H1 (cell line): ENCODE data around the gene GUCY1A2. TPM values are rescaled to one million over a fixed set of nuclear protein-coding genes. Genes with fewer than 3 reads are reported as not detected.
A peak's percentile ranks its signal among the peaks of the same experiment; 100 is the strongest.

ENCODE experiments used
- CTCF ChIA-PET: fragments of 300-600 bp; sonication (Branson Sonifier 250); formaldehyde crosslinking; loops from one replicate; lab custom pipeline; 2021; ENCODE audit not compliant: partially characterized antibody; lab: Charles Lee
- POLR2A ChIA-PET: fragments of 300-600 bp; sonication (Branson Sonifier 250); formaldehyde crosslinking; loops from one replicate; lab custom pipeline; 2021; ENCODE audit warnings: inconsistent platforms; ENCODE audit not compliant: partially characterized antibody; lab: Charles Lee
- DNase-seq, 2 experiments: peaks; one replicate each; pipeline versions ENCODE4 v3.0.0 to v3.0.0-alpha.2; 2010 to 2022; ENCODE audit warnings: low spot score in 2 of 2, low read depth in 1 of 2, mixed read lengths in 1 of 2
- FAIRE-seq: peaks from 2 replicates; lab custom pipeline; 2011; peaks lifted over from hg19 to GRCh38; lab: Jason Lieb, UNC
- H2AFZ ChIP-seq: 2 replicates; pipeline ENCODE4 v1.8.1; 2012; ENCODE audit warnings: low read length, inconsistent platforms
- H2AK5ac ChIP-seq: 2 replicates; pipeline ENCODE4 v1.6.1; 2013; ENCODE audit warnings: low read depth, low read length
- H2BK120ac ChIP-seq: replicated peaks from 2 replicates; pipeline ENCODE3; 2013; ENCODE audit warnings: low read depth, low read length, inconsistent platforms
- H2BK12ac ChIP-seq: 2 replicates; pipeline ENCODE4 v1.6.1; 2013; ENCODE audit warnings: low read depth, low read length
- H2BK15ac ChIP-seq: 2 replicates; pipeline ENCODE4 v1.6.1; 2013; ENCODE audit warnings: low read length
- H2BK20ac ChIP-seq: 2 replicates; pipeline ENCODE4 v1.6.1; 2013; ENCODE audit warnings: low read length
- H2BK5ac ChIP-seq: 2 replicates; pipeline ENCODE4 v1.6.1; 2013; ENCODE audit warnings: low read depth, low read length
- H3K14ac ChIP-seq: 2 replicates; pipeline ENCODE4 v1.6.1; 2013; ENCODE audit warnings: inconsistent platforms; ENCODE audit not compliant: insufficient read length
- H3K18ac ChIP-seq: 2 replicates; pipeline ENCODE4 v1.6.1; 2013; ENCODE audit warnings: low read length; ENCODE audit errors: extremely low read depth
- H3K23ac ChIP-seq: 2 replicates; pipeline ENCODE4 v1.6.1; 2013; ENCODE audit warnings: inconsistent platforms; ENCODE audit not compliant: insufficient read length
- H3K23me2 ChIP-seq: 2 replicates; pipeline ENCODE4 v1.6.1; 2013; ENCODE audit warnings: low read depth, low read length
- H3K27ac ChIP-seq: 2 replicates; pipeline ENCODE4 v1.6.1; 2011; ENCODE audit warnings: low read depth, low read length, inconsistent platforms
- H3K27me3 ChIP-seq, 4 experiments: replicated peaks in 1 of 4; 1 replicate in 1 of 4; 2 replicates in 3 of 4; pipeline versions ENCODE4 v1.6.1 to v1.8.1; 2011 to 2013; ENCODE audit warnings: low read length in 3 of 4, mild to moderate bottlenecking in 3 of 4, inconsistent platforms in 2 of 4, mixed read lengths in 2 of 4, moderate library complexity in 1 of 4; ENCODE audit not compliant: control insufficient read depth in 3 of 4, insufficient read depth in 3 of 4; ENCODE audit errors: extremely low read depth in 1 of 4
- H3K36me3 ChIP-seq, 4 experiments: 2 replicates each; pipeline versions ENCODE4 v1.6.1 to v1.8.1; 2011 to 2013; ENCODE audit warnings: mild to moderate bottlenecking in 4 of 4, low read length in 3 of 4, moderate library complexity in 2 of 4, control low read depth in 1 of 4, inconsistent platforms in 1 of 4; ENCODE audit not compliant: insufficient read depth in 4 of 4, control insufficient read depth in 2 of 4
- H3K4ac ChIP-seq: replicated peaks from 2 replicates; pipeline ENCODE3; 2013; ENCODE audit warnings: low read length, low read depth, mixed read lengths, inconsistent platforms; ENCODE audit not compliant: insufficient read length
- H3K4me1 ChIP-seq, 4 experiments: replicated peaks in 1 of 4; 1 replicate in 1 of 4; 2 replicates in 3 of 4; pipeline versions ENCODE4 v1.6.1 to v1.8.1; 2011 to 2013; ENCODE audit warnings: low read length in 3 of 4, inconsistent platforms in 2 of 4, mixed read lengths in 1 of 4; ENCODE audit not compliant: insufficient read depth in 4 of 4, control insufficient read depth in 3 of 4
- H3K4me2 ChIP-seq, 2 experiments: 2 replicates each; pipeline versions ENCODE4 v1.6.1 to v1.8.1; 2011 to 2013; ENCODE audit warnings: low read depth in 2 of 2, low read length in 2 of 2, control low read depth in 1 of 2, inconsistent platforms in 1 of 2, mild to moderate bottlenecking in 1 of 2; ENCODE audit not compliant: insufficient read depth in 1 of 2
- H3K4me3 ChIP-seq, 4 experiments: fragments of 200-600, 300-600 bp in 1 of 4; sonication (generic), shearing (Covaris generic), sonication (Bioruptor Twin) in 1 of 4; 2 replicates each; pipeline versions ENCODE4 v1.5.1 to v1.8.1; 2011 to 2016; ENCODE audit warnings: low read length in 4 of 4, low read depth in 3 of 4, control low read depth in 2 of 4, inconsistent platforms in 2 of 4, mild to moderate bottlenecking in 2 of 4, mixed read lengths in 1 of 4, moderate library complexity in 1 of 4; ENCODE audit not compliant: insufficient read depth in 2 of 4; ENCODE audit errors: extremely low read depth in 1 of 4
- H3K56ac ChIP-seq: replicated peaks from 2 replicates; pipeline ENCODE3; 2013; ENCODE audit warnings: low read depth, mild to moderate bottlenecking, mixed read lengths, low read length, inconsistent platforms; ENCODE audit not compliant: insufficient read length
- H3K79me1 ChIP-seq: 2 replicates; pipeline ENCODE4 v1.6.1; 2013; ENCODE audit warnings: low read depth, low read length, control low read depth
- H3K79me2 ChIP-seq, 2 experiments: 2 replicates each; pipeline versions ENCODE4 v1.6.1 to v1.8.1; 2012 to 2013; ENCODE audit warnings: low read length in 2 of 2, mild to moderate bottlenecking in 2 of 2, inconsistent platforms in 1 of 2; ENCODE audit not compliant: insufficient read depth in 2 of 2, control insufficient read depth in 1 of 2
- H3K9ac ChIP-seq, 4 experiments: replicated peaks in 1 of 4; 1 replicate in 1 of 4; 2 replicates in 3 of 4; pipeline versions ENCODE4 v1.6.1 to v1.8.1; 2011 to 2013; ENCODE audit warnings: low read depth in 3 of 4, low read length in 3 of 4, control low read depth in 2 of 4, mild to moderate bottlenecking in 2 of 4, moderate library complexity in 2 of 4, inconsistent platforms in 1 of 4; ENCODE audit errors: extremely low read depth in 1 of 4
- H3K9me3 ChIP-seq, 2 experiments: 2 replicates each; pipeline versions ENCODE4 v1.6.1 to v1.8.1; 2012 to 2013; ENCODE audit warnings: mild to moderate bottlenecking in 2 of 2, moderate library complexity in 2 of 2, control low read depth in 1 of 2, inconsistent platforms in 1 of 2, low read depth in 1 of 2, low read length in 1 of 2, mixed read lengths in 1 of 2; ENCODE audit not compliant: insufficient read depth in 2 of 2
- H4K20me1 ChIP-seq, 2 experiments: replicated peaks in 1 of 2; 2 replicates each; pipeline versions ENCODE3 to v1.8.1; 2011 to 2013; ENCODE audit warnings: inconsistent platforms in 2 of 2, low read length in 2 of 2, mild to moderate bottlenecking in 1 of 2; ENCODE audit not compliant: insufficient read depth in 2 of 2, control insufficient read depth in 1 of 2
- H4K5ac ChIP-seq: 2 replicates; pipeline ENCODE4 v1.6.1; 2013; ENCODE audit warnings: low read length, low read depth, mixed read lengths, inconsistent platforms; ENCODE audit not compliant: insufficient read length
- H4K8ac ChIP-seq: 2 replicates; pipeline ENCODE4 v1.8.0; 2013; ENCODE audit warnings: mild to moderate bottlenecking, moderate library complexity, low read length, inconsistent platforms; ENCODE audit not compliant: insufficient read depth; ENCODE audit errors: extremely low read depth
- H4K91ac ChIP-seq: replicated peaks from 2 replicates; pipeline ENCODE3; 2013; ENCODE audit warnings: low read length, mixed read lengths, inconsistent platforms; ENCODE audit not compliant: insufficient read length
- CHD1 ChIP-seq: IDR thresholded peaks from 2 replicates; pipeline ENCODE4 v1.6.1; 2012; ENCODE audit warnings: low read depth, low read length, improper control_type of control experiment
- CTBP2 ChIP-seq: IDR thresholded peaks from 2 replicates; pipeline ENCODE4 v1.7.0; 2011; ENCODE audit warnings: borderline replicate concordance, mild to moderate bottlenecking, moderate library complexity, mixed read lengths, low read length; ENCODE audit not compliant: insufficient read depth, insufficient read length
- FOSL1 ChIP-seq: IDR thresholded peaks from 2 replicates; pipeline ENCODE4 v1.6.1; 2011; ENCODE audit warnings: mild to moderate bottlenecking, low read depth, low read length, moderate library complexity; ENCODE audit not compliant: insufficient read depth
- GTF2F1 ChIP-seq: IDR thresholded peaks from 2 replicates; pipeline ENCODE4 v1.6.1; 2012; ENCODE audit warnings: low read depth, low read length, improper control_type of control experiment, borderline replicate concordance
- HDAC2 ChIP-seq, 2 experiments: fragments of 300-600 bp in 1 of 2; sonication (generic) in 1 of 2; IDR thresholded peaks; 2 replicates each; pipeline ENCODE4 v1.6.1; 2011 to 2012; ENCODE audit warnings: low read depth in 2 of 2, low read length in 2 of 2, mild to moderate bottlenecking in 2 of 2, moderate library complexity in 2 of 2, borderline replicate concordance in 1 of 2, inconsistent platforms in 1 of 2
- KDM4A ChIP-seq: IDR thresholded peaks from one replicate; pipeline ENCODE4 v1.7.1; 2012; ENCODE audit warnings: low read depth, mild to moderate bottlenecking, moderate library complexity, low read length, inconsistent platforms; ENCODE audit not compliant: severe bottlenecking
- RBBP5 ChIP-seq: IDR thresholded peaks from 2 replicates; pipeline ENCODE4 v1.7.1; 2012; ENCODE audit warnings: low read depth, mild to moderate bottlenecking, inconsistent platforms, low read length, moderate library complexity, borderline replicate concordance
- RNF2 ChIP-seq: fragments of 200-900, 300-1000 bp; sonication (generic); IDR thresholded peaks from 2 replicates; pipeline ENCODE4 v1.7.1; 2016; ENCODE audit warnings: borderline replicate concordance, low read depth, mild to moderate bottlenecking, antibody characterized with exemption, low read length; ENCODE audit not compliant: poor library complexity, severe bottlenecking; ENCODE audit errors: missing control alignments
- SAP30 ChIP-seq: fragments of 300-600 bp; sonication (generic); IDR thresholded peaks from 2 replicates; pipeline ENCODE4 v1.7.1; 2012; ENCODE audit warnings: low read length, moderate library complexity, mild to moderate bottlenecking, inconsistent platforms; ENCODE audit not compliant: insufficient read depth, insufficient replicate concordance
- SP4 ChIP-seq: IDR thresholded peaks from 2 replicates; pipeline ENCODE4 v1.6.1; 2012; ENCODE audit warnings: low read length, inconsistent platforms
- TCF12 ChIP-seq: IDR thresholded peaks from 2 replicates; pipeline ENCODE4 v1.6.1; 2011; ENCODE audit warnings: low read depth, mild to moderate bottlenecking, low read length
- WGBS, 2 experiments: shearing (Covaris generic) in 1 of 2; methylation state at CpG; one replicate each; pipeline versions ENCODE4 v1.1.6 to v1.1.7; 2013 to 2015; ENCODE audit warnings: low lambda C conversion rate in 2 of 2, mixed read lengths in 2 of 2, inconsistent platforms in 1 of 2, low coverage in 1 of 2, missing lambda C conversion rate in 1 of 2; ENCODE audit not compliant: insufficient replicate concordance in 2 of 2, insufficient coverage in 1 of 2, insufficient read length in 1 of 2; ENCODE audit errors: extremely low coverage in 1 of 2, missing lambda C conversion rate in 1 of 2; 5-methylcytosine and 5-hydroxymethylcytosine counted together
- polyA plus RNA-seq, 7 experiments: library from polyadenylated mRNA; depleted of rRNA in 3 of 7; stranded (reverse) in 5 of 7; unstranded in 2 of 7; fragments of >200 nt in 5 of 7; fragments of 200-250 nt in 2 of 7; gene quantifications; 1 replicate in 5 of 7; 2 replicates in 1 of 7; 4 replicates in 1 of 7; pipeline versions ENCODE4 v1.2.1 to v1.2.3, GENCODE V29; 2011 to 2013; ENCODE audit warnings: missing spikeins in 2 of 7, mixed read lengths in 2 of 7
- total RNA-seq: library from RNA; stranded (reverse); fragmentation: NEBNext Ultra II Directional; extraction: Animal tissue kit (Norgen Biotek cat#: 25700); gene quantifications from 2 replicates; pipeline ENCODE4 v1.2.1, GENCODE V29; 2021

The GUCY1A2 gene
- total and polyA plus RNA-seq, 2 of the 8 experiments (the other 6 are each of a cell fraction or from before 2014, with no cell fraction given): 0.11 to 1.9 TPM

GRCh38 chr11:107018902-107019493, 722 bp upstream of the GUCY1A2 start:
- H3K9ac ChIP-seq: no peak overlapping the region
- no peaks in the 10 kb centered on the region for H3K9me3 ChIP-seq
- H4K20me1 ChIP-seq: peaks cover 0 to 3% of the 10 kb centered on the region in 2 experiments
- H2BK120ac ChIP-seq: no peak overlapping the region
- H3K14ac ChIP-seq: no peak overlapping the region
- H2BK20ac ChIP-seq: no peak overlapping the region
- H3K4me3 ChIP-seq: peak overlapping the region; percentile 44 to 63 (median 45); a peak in 7 of 8 replicates
- H3K4ac ChIP-seq: no peak overlapping the region
- no peaks in the 10 kb centered on the region for H3K79me2 ChIP-seq
- no peaks in the 10 kb centered on the region for H3K79me1 ChIP-seq
- POLR2A ChIA-PET: no interaction called here
- no peak overlapping the region for H3K27ac ChIP-seq
- CTCF ChIA-PET: interaction anchor here (0.8 to 1.7 kb wide), 4 partner anchors 16 to 60 kb away, joined by 3 to 5 read pairs (median 4); no protein-coding TSS in a partner anchor
- no peak overlapping the region for H3K56ac ChIP-seq
- peaks cover 10% of the 10 kb centered on the region for H3K23me2 ChIP-seq
- peak overlapping the region; percentile 86; the same call in 1 of the 2 replicates for H2AFZ ChIP-seq
- H2BK12ac ChIP-seq: peak overlapping the region; percentile 75; the same call in 1 of the 2 replicates
- no peak overlapping the region for H4K91ac ChIP-seq
- H4K5ac ChIP-seq: no peak overlapping the region
- no peak overlapping the region; the same call in none of the 2 replicates for H3K18ac ChIP-seq
- H3K23ac ChIP-seq: no peak overlapping the region
- H3K4me1 ChIP-seq: peaks cover 0 to 8% (median 2%) of the 10 kb centered on the region in 4 experiments; a peak in 4 of 7 replicates
- H3K27me3 ChIP-seq: peaks cover 0 to 14% (median 13%) of the 10 kb centered on the region in 4 experiments; a peak in 6 of 7 replicates
- H3K4me2 ChIP-seq: peak overlapping the region; percentile 78 to 98
- no peak overlapping the region; the same call in 1 of the 2 replicates for H2BK15ac ChIP-seq
- DNase-seq (peak in 1 of 2 experiments; percentile 83), FAIRE-seq (no peak)
- H2BK5ac ChIP-seq: no peak overlapping the region
- no peaks in the 10 kb centered on the region for H3K36me3 ChIP-seq
- 9% methylated on average over 32 of the region's 36 CpGs; no CpG with 5 or more reads in 1 of the 2 experiments for WGBS, 2 experiments
- H2AK5ac ChIP-seq: no peak overlapping the region
- no peak overlapping the region for H4K8ac ChIP-seq
- TF ChIP-seq SAP30: peak; percentile 27
- TF ChIP-seq FOSL1: no peak
- no peak for TF ChIP-seq SP4
- TF ChIP-seq CTBP2: no peak
- TF ChIP-seq RNF2: no peak
- TF ChIP-seq KDM4A: peak; percentile 91
- TF ChIP-seq RBBP5: no peak
- no peak for TF ChIP-seq GTF2F1
- TF ChIP-seq TCF12: no peak
- TF ChIP-seq CHD1: no peak; the same call in 1 of the 2 replicates
- TF ChIP-seq HDAC2 (IDR thresholded peaks at IDR 0.05; ENCODE audit: borderline replicate concordance in 1 of 2, low read depth in 2 of 2, low read length in 2 of 2): no peak
